ENCODE measurements around the gene SART3. TPM values are rescaled to one million over a fixed set of nuclear protein-coding genes. Genes with fewer than 3 reads are reported as not detected.

Gene SART3
- total and polyA plus RNA-seq, 2 of the 13 experiments (the other 11 are each of a cell fraction or from before 2014, with no cell fraction given) = 16.1 to 69.9 TPM

DNA sequence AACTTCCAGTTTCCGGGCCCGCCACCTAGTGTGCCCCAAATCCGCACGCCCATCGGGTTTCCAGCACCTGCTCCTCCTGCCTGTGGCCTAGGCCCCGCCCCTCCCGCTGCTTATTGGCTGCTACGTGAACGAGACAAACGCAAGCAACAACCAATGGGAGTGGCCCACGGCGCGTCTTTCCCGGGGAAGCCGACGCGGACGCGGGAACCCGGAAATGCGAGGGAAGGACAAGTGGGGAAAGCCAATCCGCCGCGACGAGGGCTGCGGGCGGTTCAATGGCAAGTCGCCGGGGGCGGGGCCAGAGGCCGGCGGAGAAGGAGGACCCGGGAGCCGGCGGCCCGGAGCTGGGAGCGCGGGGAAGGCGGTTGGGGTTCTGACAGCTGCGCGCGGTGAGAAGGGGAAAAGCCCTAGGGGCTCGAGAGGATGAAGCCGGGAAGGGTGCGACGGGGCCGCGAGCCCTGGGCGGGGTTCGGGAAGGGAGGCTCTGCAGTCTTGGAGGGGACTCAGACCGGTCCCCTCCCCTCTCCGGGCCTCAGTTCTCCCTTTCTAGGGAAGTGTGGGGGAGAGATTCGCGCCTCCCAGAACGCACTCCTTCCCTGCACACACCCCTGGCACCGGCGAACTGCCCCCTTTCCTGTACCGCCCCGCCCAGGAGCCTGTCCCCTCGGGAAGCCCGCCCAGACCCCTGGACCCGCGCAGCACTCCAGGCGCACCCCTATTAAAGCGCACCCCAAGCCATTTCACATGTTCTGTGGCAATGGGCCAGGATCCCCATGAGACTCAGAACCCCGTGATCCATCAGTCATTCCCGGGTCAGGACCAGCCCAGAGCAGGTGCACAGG, 45.8 kb downstream of the SART3 start, which contains the start of gene FICD (continued):
- TF ChIP-seq MIER2 (CRISPR knock-in tag; IDR thresholded peaks at IDR 0.05) (no peak), ZNF7 (CRISPR knock-in tag; IDR thresholded peaks at IDR 0.05) (no peak), MAZ (IDR thresholded peaks at IDR 0.05; ENCODE audit: borderline replicate concordance, low read depth, low read length) (peak; percentile 63; the same call in 1 of the 2 replicates), MAZ (CRISPR knock-in tag; IDR thresholded peaks at IDR 0.05; ENCODE audit: low read depth) (peak; percentile 69; the same call in 1 of the 2 replicates), NAIF1 (CRISPR knock-in tag; IDR thresholded peaks at IDR 0.05; ENCODE audit: borderline replicate concordance) (no peak), ZEB1 (IDR thresholded peaks at IDR 0.05; ENCODE audit: insufficient replicate concordance, low read depth) (no peak), NR2F1 (CRISPR knock-in tag; IDR thresholded peaks at IDR 0.05) (no peak), MED13 (CRISPR knock-in tag; IDR thresholded peaks at IDR 0.05) (no peak), ATF7-NPFF (CRISPR knock-in tag; IDR thresholded peaks at IDR 0.05; ENCODE audit: low read depth) (peak; percentile 30; the same call in 1 of the 2 replicates), ZMYM2 (CRISPR knock-in tag; IDR thresholded peaks at IDR 0.05) (no peak), NFIB (CRISPR knock-in tag; IDR thresholded peaks at IDR 0.05; ENCODE audit: borderline replicate concordance) (no peak), ZNF550 (CRISPR knock-in tag; IDR thresholded peaks at IDR 0.05; ENCODE audit: borderline replicate concordance) (no peak), KDM4B (CRISPR knock-in tag; IDR thresholded peaks at IDR 0.05) (no peak), YEATS2 (CRISPR knock-in tag; IDR thresholded peaks at IDR 0.05; ENCODE audit: borderline replicate concordance) (peak; percentile 75; the same call in 1 of the 2 replicates), ZNF558 (CRISPR knock-in tag; IDR thresholded peaks at IDR 0.05; ENCODE audit: borderline replicate concordance) (no peak), KDM2A (CRISPR knock-in tag; IDR thresholded peaks at IDR 0.05; ENCODE audit: borderline replicate concordance, low read depth) (peak; percentile 55; the same call in 1 of the 2 replicates), ZNF761 (CRISPR knock-in tag; conservative IDR thresholded peaks at IDR 0.05) (no peak), PCBP2 (optimal IDR thresholded peaks at IDR 0.05; ENCODE audit: low read depth, low read length, poor library complexity, severe bottlenecking) (no peak), ZNF224 (CRISPR knock-in tag; IDR thresholded peaks at IDR 0.05) (no peak), TARDBP (CRISPR knock-in tag; IDR thresholded peaks at IDR 0.05) (no peak), SIN3B (IDR thresholded peaks at IDR 0.05; ENCODE audit: low read length) (no peak), RXRA (CRISPR knock-in tag; IDR thresholded peaks at IDR 0.05) (no peak), EEA1 (CRISPR knock-in tag; IDR thresholded peaks at IDR 0.05; ENCODE audit: borderline replicate concordance) (no peak), ZNF703 (CRISPR knock-in tag; IDR thresholded peaks at IDR 0.05; ENCODE audit: borderline replicate concordance) (no peak), HNRNPH1 (optimal IDR thresholded peaks at IDR 0.05; ENCODE audit: low read depth, low read length) (no peak), RNF2 (conservative IDR thresholded peaks at IDR 0.05; ENCODE audit: low read depth) (no peak; the same call in 1 of the 2 replicates), NONO (IDR thresholded peaks at IDR 0.05) (no peak), NONO (CRISPR knock-in tag; conservative IDR thresholded peaks at IDR 0.05) (no peak)
- TF ChIP-seq, protein P1, sequence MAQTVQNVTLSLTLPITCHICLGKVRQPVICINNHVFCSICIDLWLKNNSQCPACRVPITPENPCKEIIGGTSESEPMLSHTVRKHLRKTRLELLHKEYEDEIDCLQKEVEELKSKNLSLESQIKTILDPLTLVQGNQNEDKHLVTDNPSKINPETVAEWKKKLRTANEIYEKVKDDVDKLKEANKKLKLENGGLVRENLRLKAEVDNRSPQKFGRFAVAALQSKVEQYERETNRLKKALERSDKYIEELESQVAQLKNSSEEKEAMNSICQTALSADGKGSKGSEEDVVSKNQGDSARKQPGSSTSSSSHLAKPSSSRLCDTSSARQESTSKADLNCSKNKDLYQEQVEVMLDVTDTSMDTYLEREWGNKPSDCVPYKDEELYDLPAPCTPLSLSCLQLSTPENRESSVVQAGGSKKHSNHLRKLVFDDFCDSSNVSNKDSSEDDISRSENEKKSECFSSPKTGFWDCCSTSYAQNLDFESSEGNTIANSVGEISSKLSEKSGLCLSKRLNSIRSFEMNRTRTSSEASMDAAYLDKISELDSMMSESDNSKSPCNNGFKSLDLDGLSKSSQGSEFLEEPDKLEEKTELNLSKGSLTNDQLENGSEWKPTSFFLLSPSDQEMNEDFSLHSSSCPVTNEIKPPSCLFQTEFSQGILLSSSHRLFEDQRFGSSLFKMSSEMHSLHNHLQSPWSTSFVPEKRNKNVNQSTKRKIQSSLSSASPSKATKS (CRISPR knock-in tag; IDR thresholded peaks at IDR 0.05) = no peak
- TF ChIP-seq, protein P2, sequence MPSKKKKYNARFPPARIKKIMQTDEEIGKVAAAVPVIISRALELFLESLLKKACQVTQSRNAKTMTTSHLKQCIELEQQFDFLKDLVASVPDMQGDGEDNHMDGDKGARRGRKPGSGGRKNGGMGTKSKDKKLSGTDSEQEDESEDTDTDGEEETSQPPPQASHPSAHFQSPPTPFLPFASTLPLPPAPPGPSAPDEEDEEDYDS (CRISPR knock-in tag; IDR thresholded peaks at IDR 0.05) = peak; percentile 69; the same call in 1 of the 2 replicates

Measured in HepG2 (cell line).